Ishikawa (cell line): Measurements from ENCODE around the gene ECSIT.

Experiments used
- CEBPB ChIP-seq: IDR thresholded peaks from 2 replicates; pipeline ENCODE4 v1.6.1; 2012
- CREB1 ChIP-seq: IDR thresholded peaks from 2 replicates; pipeline ENCODE4 v1.6.1; 2012; ENCODE audit warnings: low read depth
- EGR1 ChIP-seq: IDR thresholded peaks from 2 replicates; pipeline ENCODE4 v1.6.1; 2012
- EP300 ChIP-seq: IDR thresholded peaks from 2 replicates; pipeline ENCODE4 v1.6.1; 2012; ENCODE audit warnings: borderline replicate concordance
- FOXM1 ChIP-seq: IDR thresholded peaks from 2 replicates; pipeline ENCODE4 v1.6.1; 2012; ENCODE audit warnings: low read depth, borderline replicate concordance
- NFIC ChIP-seq: IDR thresholded peaks from 2 replicates; pipeline ENCODE4 v1.6.1; 2012
- RAD21 ChIP-seq: IDR thresholded peaks from 2 replicates; pipeline ENCODE4 v1.6.1; 2012; ENCODE audit warnings: low read depth
- REST ChIP-seq: IDR thresholded peaks from 2 replicates; pipeline ENCODE4 v1.6.1; 2012; ENCODE audit warnings: low read depth, mild to moderate bottlenecking
- TAF1 ChIP-seq: IDR thresholded peaks from 2 replicates; pipeline ENCODE4 v1.6.1; 2012; ENCODE audit warnings: low read depth, mild to moderate bottlenecking
- TCF12 ChIP-seq: IDR thresholded peaks from 2 replicates; pipeline ENCODE4 v1.6.1; 2012; ENCODE audit warnings: low read depth
- TEAD4 ChIP-seq: IDR thresholded peaks from 2 replicates; pipeline ENCODE4 v1.6.1; 2012
- USF1 ChIP-seq: IDR thresholded peaks from 2 replicates; pipeline ENCODE4 v1.6.1; 2012
- YY1 ChIP-seq: IDR thresholded peaks from 2 replicates; pipeline ENCODE4 v1.6.1; 2012; ENCODE audit warnings: low read depth
- ZBTB7A ChIP-seq: IDR thresholded peaks from 2 replicates; pipeline ENCODE4 v1.6.1; 2012; ENCODE audit warnings: low read depth
- TF ChIP-seq, protein P1 (sequence below): IDR thresholded peaks from 2 replicates; pipeline ENCODE4 v1.6.1; 2012

ECSIT gene

GRCh38 chr19:11505032-11505503, 23.9 kb downstream of the ECSIT start:
- TF ChIP-seq RAD21 (no peak), ZBTB7A (peak; percentile 91), TAF1 (0 out of 2 replicates have a peak, but pooled peaks have one; percentile 32), CREB1 (peak; percentile 27), EGR1 (peak; percentile 81)

- no peak for TF ChIP-seq EP300
- no peak for TF ChIP-seq TEAD4
- TF ChIP-seq EGR1: no peak
- no peak for TF ChIP-seq YY1
- TF ChIP-seq TAF1: no peak
- no peak for TF ChIP-seq NFIC
- TF ChIP-seq RAD21: no peak
- TF ChIP-seq CREB1: no peak; the same call in 1 of the 2 replicates
- TF ChIP-seq TCF12: no peak
- TF ChIP-seq ZBTB7A: no peak
- no peak for TF ChIP-seq USF1
- TF ChIP-seq, protein P1, sequence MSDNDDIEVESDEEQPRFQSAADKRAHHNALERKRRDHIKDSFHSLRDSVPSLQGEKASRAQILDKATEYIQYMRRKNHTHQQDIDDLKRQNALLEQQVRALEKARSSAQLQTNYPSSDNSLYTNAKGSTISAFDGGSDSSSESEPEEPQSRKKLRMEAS: no peak
- TF ChIP-seq REST: no peak
- TF ChIP-seq FOXM1: no peak
- no peak for TF ChIP-seq CEBPB
Measured at GRCh38 chr19:11504502-11505031, 24.4 kb downstream of the ECSIT start.

GRCh38 chr19:11499890-11500420, 29.0 kb downstream of the ECSIT start:
- TF ChIP-seq FOXM1 (no peak), CREB1 (no peak), NFIC (no peak), USF1 (no peak), EGR1 (no peak), REST (no peak), TAF1 (no peak), EP300 (no peak), TCF12 (no peak), TEAD4 (no peak), CEBPB (no peak), ZBTB7A (no peak), RAD21 (no peak), YY1 (no peak)
- TF ChIP-seq, protein P1: no peak

- TF ChIP-seq, protein P1: no peak
- TF ChIP-seq CREB1 (no peak), REST (no peak), NFIC (no peak), USF1 (no peak), YY1 (no peak), ZBTB7A (no peak), RAD21 (no peak), EGR1 (no peak), CEBPB (no peak), TCF12 (no peak), TEAD4 (no peak), FOXM1 (no peak), TAF1 (no peak), EP300 (no peak)
Measured at GRCh38 chr19:11499220-11499726, 29.7 kb downstream of the ECSIT start.
